Thyroid gland (tissue), 4 donors: Measurements from ENCODE around the gene AMER2.

Source experiments
- CTCF ChIP-seq, 6 experiments: fragments of 200-600 bp in 3 of 6; fragments of 450-650 bp in 3 of 6; sonication (generic) in 3 of 6; IDR thresholded peaks; one replicate each; pipeline ENCODE4 v1.5.1; 2016 to 2019; ENCODE audit warnings: antibody characterized with exemption in 6 of 6, mild to moderate bottlenecking in 2 of 6, inconsistent platforms in 1 of 6, moderate library complexity in 1 of 6
- POLR2A ChIP-seq, 2 donors: fragments of 450-650 bp; IDR thresholded peaks; one replicate each; pipeline ENCODE4 v1.6.1; 2017; ENCODE audit warnings: antibody characterized with exemption in 2 of 2, mild to moderate bottlenecking in 2 of 2, moderate library complexity in 1 of 2

- no peak for TF ChIP-seq POLR2A (IDR thresholded peaks at IDR 0.05)
- no peak for TF ChIP-seq CTCF (IDR thresholded peaks at IDR 0.05)
These were observed 5.8 kb downstream of the AMER2 start for GRCh38 chr13:25166306-25166705.
